CD4-positive, alpha-beta T cell (primary cell): ENCODE results near the gene SCAANT1. TPM values are rescaled to one million over a fixed set of nuclear protein-coding genes. Genes with fewer than 3 reads are reported as not detected.
A peak's percentile ranks its signal among the peaks of the same experiment; 100 is the strongest.

Experiments used
- ATAC-seq: fragments of 200-7000 bp; cut with Tn5 transposase; one replicate; pipeline ENCODE4 v1.10.0; 2022; ENCODE audit warnings: mild to moderate bottlenecking; ENCODE audit not compliant: poor library complexity
- CTCF ChIA-PET: fragments of 350-600 bp; sonication (Branson Sonifier 250); formaldehyde crosslinking; loops from one replicate; lab custom pipeline; 2021; ENCODE audit warnings: antibody characterized with exemption, inconsistent platforms; lab: Charles Lee
- POLR2A ChIA-PET: fragments of 350-600 bp; sonication (Branson Sonifier 250); formaldehyde crosslinking; loops from one replicate; lab custom pipeline; 2021; ENCODE audit warnings: antibody characterized with exemption, inconsistent platforms; lab: Charles Lee
- DNase-seq, 14 experiments: peaks; one replicate each; pipeline ENCODE4 v3.0.0-alpha.2; 2013 to 2020; ENCODE audit warnings: mixed read lengths in 2 of 14
- H3K27ac ChIP-seq, 2 donors: one replicate each; pipeline versions ENCODE4 v1.5.1 to v1.7.0; 2013; ENCODE audit warnings: low read length in 2 of 2, low read depth in 1 of 2, mild to moderate bottlenecking in 1 of 2
- H3K27me3 ChIP-seq, 2 experiments: 1 replicate in 1 of 2; 2 replicates in 1 of 2; pipeline versions ENCODE4 v1.6.1 to v1.7.0; 2013; ENCODE audit warnings: low read length in 2 of 2, control low read depth in 1 of 2, mild to moderate bottlenecking in 1 of 2, moderate library complexity in 1 of 2; ENCODE audit not compliant: insufficient read depth in 2 of 2, control insufficient read depth in 1 of 2
- H3K36me3 ChIP-seq: one replicate; pipeline ENCODE4 v1.6.1; 2013; ENCODE audit warnings: low read length, control low read depth; ENCODE audit not compliant: insufficient read depth
- H3K4me1 ChIP-seq: one replicate; pipeline ENCODE4 v1.6.1; 2013; ENCODE audit warnings: low read length, control low read depth; ENCODE audit not compliant: insufficient read depth
- H3K4me3 ChIP-seq: one replicate; pipeline ENCODE4 v1.5.1; 2013; ENCODE audit warnings: mild to moderate bottlenecking, low read length, moderate library complexity
- H3K9me3 ChIP-seq, 2 experiments: 1 replicate in 1 of 2; 2 replicates in 1 of 2; pipeline versions ENCODE4 v1.6.1 to v1.7.0; 2013; ENCODE audit warnings: low read length in 2 of 2, mild to moderate bottlenecking in 2 of 2, control low read depth in 1 of 2, moderate library complexity in 1 of 2; ENCODE audit not compliant: control insufficient read depth in 1 of 2, insufficient read depth in 1 of 2
- H3K27ac Mint-ChIP-seq: one replicate; pipeline ENCODE4 v1.8.0; 2020; ENCODE audit warnings: mixed read lengths
- H3K27me3 Mint-ChIP-seq: one replicate; pipeline ENCODE4 v1.8.0; 2021; ENCODE audit warnings: mixed read lengths
- H3K36me3 Mint-ChIP-seq: one replicate; pipeline ENCODE4 v1.8.0; 2021; ENCODE audit warnings: low read depth, mixed read lengths
- H3K4me1 Mint-ChIP-seq: one replicate; pipeline ENCODE4 v1.8.0; 2021; ENCODE audit warnings: low read depth, mixed read lengths
- H3K4me3 Mint-ChIP-seq: one replicate; pipeline ENCODE4 v1.8.0; 2020; ENCODE audit warnings: mild to moderate bottlenecking, mixed read lengths
- H3K9me3 Mint-ChIP-seq: one replicate; pipeline ENCODE4 v1.8.0; 2020; ENCODE audit warnings: mixed read lengths
- CTCF ChIP-seq: fragments of 200-600 bp; IDR thresholded peaks from one replicate; pipeline ENCODE4 v1.8.0; 2022; ENCODE audit warnings: antibody characterized with exemption, mild to moderate bottlenecking
- intact Hi-C, 2 experiments: fragments of 100-400 bp; cut with DNase I in 1 of 2; cut with micrococcal nuclease in 1 of 2; formaldehyde crosslinking; loops; one replicate each; pipeline versions ENCODE4 v1.15.1 to v1.9.0; 2023 to 2025; cut with DNase I, micrococcal nuclease
- total RNA-seq, 174 experiments: library from RNA in 2 of 174; stranded (reverse) in 2 of 174; gene quantifications; one replicate each; pipeline ENCODE4 v1.2.3 and lab custom pipeline; 2021 to 2026

Gene SCAANT1
- total RNA-seq, 2 experiments from 2014 or later = 1.4 to 2.1 TPM

- Histone ChIP-seq H3K27ac (no peak overlapping the region), H3K9me3 (no peaks in the 10 kb centered on the region), H3K4me3 (no peak overlapping the region), H3K27me3 (no peaks in the 10 kb centered on the region), H3K36me3 (peaks cover 37% of the 10 kb centered on the region), H3K4me1 (peaks cover 4% of the 10 kb centered on the region)
- H3K36me3 Mint-ChIP-seq = peaks cover 72% of the 10 kb centered on the region
- intact Hi-C loops = no loop called here
- DNase-seq (no peak), ATAC-seq (no peak)
- CTCF ChIA-PET = no interaction called here
- no peaks in the 10 kb centered on the region for H3K27me3 Mint-ChIP-seq
- no peak overlapping the region for H3K4me3 Mint-ChIP-seq
- TF ChIP-seq CTCF = no peak
- POLR2A ChIA-PET = no interaction called here
- H3K27ac Mint-ChIP-seq = no peak overlapping the region
- H3K9me3 Mint-ChIP-seq = no peaks in the 10 kb centered on the region
- H3K4me1 Mint-ChIP-seq = peaks cover 56% of the 10 kb centered on the region
These were observed 14.1 kb upstream of the SCAANT1 start for GRCh38 chr3:63926309-63926708.

DNA sequence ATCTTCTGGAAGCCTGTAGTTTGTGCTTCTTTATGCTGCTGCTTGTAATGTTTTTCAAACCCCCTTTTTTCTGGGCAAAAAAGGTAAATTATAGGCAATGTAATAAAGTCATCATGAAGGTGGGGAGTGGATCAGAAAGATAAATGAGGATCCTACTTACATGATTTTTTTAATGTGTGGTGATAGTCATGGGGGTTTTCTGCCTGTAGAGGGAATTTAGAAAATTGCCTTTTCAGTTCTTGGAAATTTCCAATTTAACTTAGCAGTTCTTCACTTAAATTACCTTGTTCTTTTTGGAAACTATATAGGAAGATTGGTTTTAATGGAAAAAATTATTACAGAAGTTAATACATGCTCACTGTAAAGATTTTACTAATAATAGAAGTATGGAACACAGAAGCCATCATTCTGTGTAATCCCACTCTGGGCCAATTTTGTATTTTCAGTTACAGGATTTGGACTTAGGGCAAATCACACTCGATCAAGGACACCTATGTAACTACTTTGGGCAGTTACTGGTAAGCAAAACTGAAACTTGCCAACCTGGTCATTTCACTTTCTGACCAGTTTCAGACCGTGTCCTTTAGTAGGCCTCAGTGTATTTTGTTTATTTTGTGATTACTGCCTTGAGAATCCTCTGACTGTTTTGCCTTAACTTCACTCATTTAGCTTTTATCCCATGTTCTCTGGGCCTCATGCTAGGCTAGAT, 10.5 kb upstream of the SCAANT1 start:
- ChIA-PET CTCF (no interaction called here), POLR2A (no interaction called here)
- no peak for DNase-seq

DNA sequence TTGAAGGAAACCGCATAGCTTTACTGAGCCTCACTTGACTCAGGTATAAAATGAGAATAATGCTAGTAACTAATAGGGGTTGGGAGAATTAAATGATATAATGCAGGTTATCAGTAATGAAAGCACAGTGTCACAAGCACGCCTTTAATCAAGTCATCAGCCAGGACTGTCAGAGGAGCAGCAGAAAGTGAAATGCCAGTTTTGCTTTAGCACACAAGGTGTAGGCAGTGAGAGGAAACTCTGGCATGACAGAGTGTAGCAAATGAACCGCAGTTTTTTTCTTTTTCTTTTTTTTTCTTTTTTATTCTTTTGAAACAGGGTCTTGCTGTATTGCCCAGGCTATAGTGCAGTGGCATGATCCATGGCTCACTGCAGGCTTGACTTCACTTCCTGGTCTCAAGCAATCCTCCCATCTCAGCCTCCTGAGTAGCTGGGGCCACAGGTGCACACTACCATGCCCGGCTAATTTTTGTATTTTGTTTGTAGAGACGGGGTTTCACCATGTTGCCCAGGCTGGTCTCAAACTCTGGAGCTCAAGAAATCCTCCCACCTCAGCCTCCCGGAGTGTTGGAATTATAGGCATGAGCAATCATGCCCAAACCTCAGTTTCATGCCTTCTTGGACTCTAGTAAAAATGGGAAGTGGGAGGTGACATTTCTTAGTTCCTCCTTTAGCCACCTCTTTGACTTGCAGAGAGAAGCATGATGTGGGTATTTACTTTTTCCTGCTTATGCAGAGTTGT, 9.7 kb upstream of the SCAANT1 start:
- peak in 3 of 14 experiments; percentile 19 to 48 (median 38) for DNase-seq
- ChIA-PET CTCF (no interaction called here), POLR2A (no interaction called here)
- H3K9me3 Mint-ChIP-seq = no peaks in the 10 kb centered on the region
- Histone ChIP-seq H3K27ac (no peak overlapping the region), H3K4me3 (no peak overlapping the region), H3K4me1 (peaks cover 4% of the 10 kb centered on the region), H3K36me3 (peaks cover 65% of the 10 kb centered on the region), H3K9me3 (no peaks in the 10 kb centered on the region), H3K27me3 (no peaks in the 10 kb centered on the region)
- intact Hi-C loops = no loop called here
- no peak overlapping the region for H3K27ac Mint-ChIP-seq
- no peak overlapping the region for H3K4me3 Mint-ChIP-seq
- TF ChIP-seq CTCF = no peak
- no peaks in the 10 kb centered on the region for H3K27me3 Mint-ChIP-seq
- H3K36me3 Mint-ChIP-seq = peaks cover 93% of the 10 kb centered on the region
- peaks cover 38% of the 10 kb centered on the region for H3K4me1 Mint-ChIP-seq
- no peak for ATAC-seq

More for the DNA sequence above, 10.5 kb upstream of the SCAANT1 start:
- Histone ChIP-seq H3K4me3 (no peak overlapping the region), H3K4me1 (peaks cover 4% of the 10 kb centered on the region), H3K36me3 (peaks cover 59% of the 10 kb centered on the region), H3K9me3 (no peaks in the 10 kb centered on the region), H3K27ac (no peak overlapping the region), H3K27me3 (no peaks in the 10 kb centered on the region)
- Mint-ChIP-seq H3K9me3 (no peaks in the 10 kb centered on the region), H3K27me3 (no peaks in the 10 kb centered on the region), H3K4me3 (no peak overlapping the region), H3K27ac (no peak overlapping the region), H3K4me1 (peaks cover 45% of the 10 kb centered on the region), H3K36me3 (peaks cover 93% of the 10 kb centered on the region)
- TF ChIP-seq CTCF = no peak
- intact Hi-C loops = no loop called here
- ATAC-seq = no peak
